GM12892 (cell line): ENCODE measurements around the gene RWDD3.

Experiments
- POLR2A ChIP-seq: IDR thresholded peaks from 2 replicates; pipeline ENCODE4 v1.6.1; 2011; ENCODE audit warnings: low read depth, low read length, control low read depth
- POLR2AphosphoS5 ChIP-seq: IDR thresholded peaks from 2 replicates; pipeline ENCODE4 v1.6.1; 2011; ENCODE audit warnings: low read depth, low read length, control low read depth
- TAF1 ChIP-seq: IDR thresholded peaks from 2 replicates; pipeline ENCODE4 v1.6.1; 2011; ENCODE audit warnings: low read depth, mild to moderate bottlenecking, control low read depth, low read length, borderline replicate concordance

DNA sequence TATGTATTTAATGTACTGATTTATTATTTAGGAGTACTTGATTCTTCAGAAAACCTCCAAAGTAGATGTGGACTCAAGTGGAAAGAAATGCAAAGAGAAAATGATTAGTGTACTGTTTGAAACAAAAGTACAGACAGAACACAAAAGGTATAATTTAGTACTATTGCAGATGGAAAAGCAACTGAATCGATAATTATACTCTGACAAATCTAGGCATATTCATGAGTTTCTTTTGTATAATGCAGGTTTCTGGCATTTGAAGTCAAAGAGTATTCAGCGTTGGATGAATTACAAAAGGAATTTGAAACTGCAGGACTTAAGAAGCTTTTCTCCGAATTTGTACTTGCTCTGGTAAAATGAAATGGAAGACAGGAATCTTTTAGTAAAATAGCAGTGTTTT lies 12.5 kb downstream of the RWDD3 start:
- no peak for TF ChIP-seq POLR2AphosphoS5
- no peak for TF ChIP-seq POLR2A
- no peak for TF ChIP-seq TAF1
